ENCODE results near the gene SLC13A4.

GRCh38 chr7:135684699-135685098 is 43.3 kb downstream of the SLC13A4 start:
- TF ChIP-seq CTCF (IDR thresholded peaks at IDR 0.05; ENCODE audit: low read length), result no peak
- TF ChIP-seq EZH2 (IDR thresholded peaks at IDR 0.05; ENCODE audit: borderline replicate concordance, low read length), result no peak
